ENCODE results near the gene C1orf56. TPM values are rescaled to one million over a fixed set of nuclear protein-coding genes. Genes with fewer than 3 reads are reported as not detected.

The C1orf56 gene
- total RNA-seq, 1 donor, result 5.4 TPM

DNA sequence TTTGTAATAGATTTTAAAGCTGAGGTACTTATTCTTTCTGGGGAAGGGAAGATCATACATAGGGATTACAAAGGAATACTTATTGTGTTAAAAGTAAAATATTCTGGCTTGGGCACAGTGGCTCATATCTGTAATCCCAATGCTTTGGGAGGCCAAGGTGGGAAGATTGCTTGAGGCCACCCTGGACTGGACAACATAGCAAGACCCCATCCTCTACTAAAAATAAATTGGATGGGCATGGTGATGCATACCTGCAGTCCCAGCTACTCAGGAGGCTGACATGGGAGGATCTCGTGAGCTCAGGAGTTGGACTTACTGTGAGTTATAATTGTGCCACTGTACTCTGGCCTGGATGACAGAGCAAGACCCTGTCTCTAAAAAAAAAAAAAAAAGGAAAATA, 50.6 kb downstream of the C1orf56 start:
- TF ChIP-seq, protein P1, sequence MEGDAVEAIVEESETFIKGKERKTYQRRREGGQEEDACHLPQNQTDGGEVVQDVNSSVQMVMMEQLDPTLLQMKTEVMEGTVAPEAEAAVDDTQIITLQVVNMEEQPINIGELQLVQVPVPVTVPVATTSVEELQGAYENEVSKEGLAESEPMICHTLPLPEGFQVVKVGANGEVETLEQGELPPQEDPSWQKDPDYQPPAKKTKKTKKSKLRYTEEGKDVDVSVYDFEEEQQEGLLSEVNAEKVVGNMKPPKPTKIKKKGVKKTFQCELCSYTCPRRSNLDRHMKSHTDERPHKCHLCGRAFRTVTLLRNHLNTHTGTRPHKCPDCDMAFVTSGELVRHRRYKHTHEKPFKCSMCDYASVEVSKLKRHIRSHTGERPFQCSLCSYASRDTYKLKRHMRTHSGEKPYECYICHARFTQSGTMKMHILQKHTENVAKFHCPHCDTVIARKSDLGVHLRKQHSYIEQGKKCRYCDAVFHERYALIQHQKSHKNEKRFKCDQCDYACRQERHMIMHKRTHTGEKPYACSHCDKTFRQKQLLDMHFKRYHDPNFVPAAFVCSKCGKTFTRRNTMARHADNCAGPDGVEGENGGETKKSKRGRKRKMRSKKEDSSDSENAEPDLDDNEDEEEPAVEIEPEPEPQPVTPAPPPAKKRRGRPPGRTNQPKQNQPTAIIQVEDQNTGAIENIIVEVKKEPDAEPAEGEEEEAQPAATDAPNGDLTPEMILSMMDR (IDR thresholded peaks at IDR 0.05; ENCODE audit: extremely low read depth, low read depth, low read length), result no peak

More for the DNA sequence above, 50.6 kb downstream of the C1orf56 start:
- Histone ChIP-seq H3K36me3 (ENCODE audit: insufficient read depth, low read length) (no peaks in the 10 kb centered on the region), H3K4me3 (ENCODE audit: insufficient read depth, low read length) (no peak overlapping the region), H3K27me3 (ENCODE audit: insufficient read depth, low read length) (no peaks in the 10 kb centered on the region), H3K9me3 (ENCODE audit: low read depth, low read length) (no peaks in the 10 kb centered on the region), H4K20me1 (ENCODE audit: insufficient read depth, low read length) (no peaks in the 10 kb centered on the region), H3K79me2 (ENCODE audit: insufficient read depth, low read length) (no peaks in the 10 kb centered on the region), H3K4me1 (ENCODE audit: insufficient read depth, low read length) (no peaks in the 10 kb centered on the region), H2AFZ (ENCODE audit: low read length) (no peak overlapping the region), H3K27ac (ENCODE audit: low read depth, low read length) (no peak overlapping the region), H3K4me2 (ENCODE audit: insufficient read depth, low read length) (no peak overlapping the region)
- no peak for DNase-seq (ENCODE audit: insufficient read length, low spot score, missing footprints)

Small RNA genes within 50 kb of the gene (small RNA-seq; reads per million reads assigned to genes)
- gene RNU6-884P, result 0.60 reads per million

Other genes starting within 250 kb of the C1orf56 start
- gene CTSK, start 239.5 kb upstream of the C1orf56 start, total RNA-seq, result 617 and 761 TPM in 2 replicates
- gene ARNT, start 171.2 kb upstream of the C1orf56 start, total RNA-seq, result 61.9 and 63.3 TPM in 2 replicates
- gene CTXND2, start 160.6 kb upstream of the C1orf56 start, total RNA-seq, result not detected in 2 replicates
- gene SETDB1, start 121.4 kb upstream of the C1orf56 start, total RNA-seq, result 38.0 and 42.3 TPM in 2 replicates
- 159 and 164 TPM in 2 replicates for gene CERS2, start 72.9 kb upstream of the C1orf56 start, total RNA-seq
- gene ANXA9, start 65.5 kb upstream of the C1orf56 start, total RNA-seq, result under 0.01 TPM in 2 replicates
- gene MINDY1, start 40.8 kb upstream of the C1orf56 start, total RNA-seq, result 17.1 and 18.1 TPM in 2 replicates
- gene PRUNE1, start 39.3 kb upstream of the C1orf56 start, total RNA-seq, result 8.3 and 11.6 TPM in 2 replicates
- gene BNIPL, start 11.2 kb upstream of the C1orf56 start, total RNA-seq, result under 0.01 and 1.2 TPM in 2 replicates
- gene CDC42SE1, start 11.9 kb downstream of the C1orf56 start, total RNA-seq, result 44.8 and 49.6 TPM in 2 replicates
- 1.4 and 1.8 TPM in 2 replicates for gene MLLT11, start 12.6 kb downstream of the C1orf56 start, total RNA-seq
- gene GABPB2, start 23.0 kb downstream of the C1orf56 start, total RNA-seq, result 15.6 and 16.3 TPM in 2 replicates
- gene SEMA6C, start 98.9 kb downstream of the C1orf56 start, total RNA-seq, result 1.5 and 2.2 TPM in 2 replicates
- not detected in 2 replicates for gene TNFAIP8L2, start 108.9 kb downstream of the C1orf56 start, total RNA-seq
- gene LYSMD1, start 118.2 kb downstream of the C1orf56 start, total RNA-seq, result 10.6 and 12.7 TPM in 2 replicates
- 25.3 and 26.8 TPM in 2 replicates for gene SCNM1, start 118.4 kb downstream of the C1orf56 start, total RNA-seq
- 0.36 TPM in 1 of 2 replicates, not detected in the other for gene TMOD4, start 128.2 kb downstream of the C1orf56 start, total RNA-seq
- gene VPS72, start 142.4 kb downstream of the C1orf56 start, total RNA-seq, result 34.7 and 35.1 TPM in 2 replicates
- gene PIP5K1A, start 150.8 kb downstream of the C1orf56 start, total RNA-seq, result 64.5 and 67.7 TPM in 2 replicates
- gene PSMD4, start 207.0 kb downstream of the C1orf56 start, total RNA-seq, result 140 and 150 TPM in 2 replicates
- 15.9 and 16.5 TPM in 2 replicates for gene ZNF687, start 234.5 kb downstream of the C1orf56 start, total RNA-seq

Measured in osteoblast (primary cell).